BJ (cell line): ENCODE results near the gene ZNF143. TPM values are rescaled to one million over a fixed set of nuclear protein-coding genes. Genes with fewer than 3 reads are reported as not detected.
"Not testable (repeated sequence)": the region's sequence is repeated elsewhere in the genome, so short reads cannot be mapped to it uniquely, and the experiment has no call there.

Experiments
- CTCF ChIA-PET: fragments of 350-600 bp; formaldehyde crosslinking; extraction: SDS; loops from one replicate; lab custom pipeline; 2021; ENCODE audit warnings: antibody characterized with exemption, inconsistent platforms; lab: Yijun Ruan, JAX
- POLR2A ChIA-PET: fragments of 300-600 bp; sonication (Branson Sonifier 250); formaldehyde crosslinking; extraction: SDS; loops from one replicate; lab custom pipeline; 2021; ENCODE audit warnings: antibody characterized with exemption; lab: Charles Lee
- DNase-seq: peaks from one replicate; pipeline ENCODE4 v3.0.0-alpha.2; 2011; ENCODE audit warnings: low read depth
- H3K27me3 ChIP-seq: 2 replicates; pipeline ENCODE4 v1.6.0; 2011; ENCODE audit warnings: low read length; ENCODE audit not compliant: control insufficient read depth, insufficient read depth
- H3K36me3 ChIP-seq: 2 replicates; pipeline ENCODE4 v1.5.1; 2011; ENCODE audit warnings: low read length; ENCODE audit not compliant: control insufficient read depth, insufficient read depth
- H3K4me3 ChIP-seq: 2 replicates; pipeline ENCODE4 v1.5.1; 2011; ENCODE audit warnings: low read depth, mild to moderate bottlenecking, control low read depth, low read length
- polyA minus RNA-seq: library from RNA; depleted of rRNA, polyadenylated mRNA; stranded (reverse); fragments of >200 nt; gene quantifications from 2 replicates; pipeline ENCODE4 v1.2.3, GENCODE V29; 2011; rRNA and poly(A)+ RNA removed
- polyA plus RNA-seq: library from polyadenylated mRNA; depleted of rRNA; stranded (reverse); fragments of >200 nt; gene quantifications from 2 replicates; pipeline ENCODE4 v1.2.3, GENCODE V29; 2011; rRNA removed
- TF ChIP-seq, protein P1 (sequence below): IDR thresholded peaks from 2 replicates; pipeline ENCODE4 v1.5.1; 2011; ENCODE audit warnings: low read depth, mild to moderate bottlenecking, control low read depth, inconsistent platforms, low read length, moderate library complexity; ENCODE audit not compliant: insufficient read depth

ZNF143 gene
- polyA plus RNA-seq (26.6 and 27.8 TPM in 2 replicates), polyA minus RNA-seq (51.0 and 60.8 TPM in 2 replicates)

DNA sequence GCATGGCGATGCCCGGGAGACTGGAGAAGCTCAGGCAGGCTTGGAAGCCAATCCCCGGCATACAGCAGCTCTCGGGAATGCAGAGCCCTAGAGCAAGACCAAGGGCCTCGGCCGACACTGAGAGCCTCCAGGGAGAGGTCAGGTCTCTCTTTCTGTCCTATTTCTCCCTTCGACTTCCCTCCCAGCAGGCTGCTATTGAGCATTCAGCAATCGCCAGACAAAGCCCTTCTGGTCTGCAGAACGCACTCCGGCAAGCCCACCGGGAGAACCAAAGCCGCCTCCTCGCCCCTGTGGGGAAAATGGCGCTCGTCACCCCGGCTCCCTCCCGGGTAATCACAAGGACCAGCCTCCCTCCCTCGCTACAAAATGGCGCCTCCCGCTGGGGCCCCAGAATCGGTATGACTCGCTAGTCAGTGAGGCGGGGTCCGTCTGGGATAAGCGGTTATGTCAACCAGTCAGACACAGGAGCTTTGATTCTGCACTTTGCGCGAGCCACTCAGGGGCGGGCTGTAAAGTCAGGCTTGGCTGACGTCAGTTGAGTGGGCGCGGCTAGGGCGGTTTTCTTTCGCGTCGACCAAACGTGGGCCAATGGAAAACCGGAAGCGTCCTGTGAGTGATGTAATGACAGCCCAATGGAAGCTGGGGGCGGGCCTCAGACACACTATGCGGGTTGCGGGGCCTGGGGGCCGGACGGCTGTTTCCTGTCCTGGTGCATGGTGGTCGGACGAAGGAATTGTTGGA is at the start of gene ZNF143:
Gene ZNF143 (plus strand): TSS at position 691 of the 741 bp plus-strand sequence. CDS start 10,297 bp downstream, outside the sequence.
- TF ChIP-seq, protein P1, sequence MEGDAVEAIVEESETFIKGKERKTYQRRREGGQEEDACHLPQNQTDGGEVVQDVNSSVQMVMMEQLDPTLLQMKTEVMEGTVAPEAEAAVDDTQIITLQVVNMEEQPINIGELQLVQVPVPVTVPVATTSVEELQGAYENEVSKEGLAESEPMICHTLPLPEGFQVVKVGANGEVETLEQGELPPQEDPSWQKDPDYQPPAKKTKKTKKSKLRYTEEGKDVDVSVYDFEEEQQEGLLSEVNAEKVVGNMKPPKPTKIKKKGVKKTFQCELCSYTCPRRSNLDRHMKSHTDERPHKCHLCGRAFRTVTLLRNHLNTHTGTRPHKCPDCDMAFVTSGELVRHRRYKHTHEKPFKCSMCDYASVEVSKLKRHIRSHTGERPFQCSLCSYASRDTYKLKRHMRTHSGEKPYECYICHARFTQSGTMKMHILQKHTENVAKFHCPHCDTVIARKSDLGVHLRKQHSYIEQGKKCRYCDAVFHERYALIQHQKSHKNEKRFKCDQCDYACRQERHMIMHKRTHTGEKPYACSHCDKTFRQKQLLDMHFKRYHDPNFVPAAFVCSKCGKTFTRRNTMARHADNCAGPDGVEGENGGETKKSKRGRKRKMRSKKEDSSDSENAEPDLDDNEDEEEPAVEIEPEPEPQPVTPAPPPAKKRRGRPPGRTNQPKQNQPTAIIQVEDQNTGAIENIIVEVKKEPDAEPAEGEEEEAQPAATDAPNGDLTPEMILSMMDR = no peak
- peak; percentile 99 for DNase-seq
- Histone ChIP-seq H3K4me3 (peak within 1 kb of the TSS; percentile 85), H3K36me3 (no peaks in the 10 kb centered on the region), H3K27me3 (no peaks in the 10 kb centered on the region)
- POLR2A ChIA-PET = interaction anchor here (0.5 to 1.1 kb wide), 7 partner anchors 11 to 194 kb away, joined by 3 to 24 read pairs (median 4); no protein-coding TSS in a partner anchor
- CTCF ChIA-PET = interaction anchor here (0.6 to 2.6 kb wide), 6 partner anchors 19 to 394 kb away, joined by 3 to 8 read pairs (median 3); no protein-coding TSS in a partner anchor

DNA sequence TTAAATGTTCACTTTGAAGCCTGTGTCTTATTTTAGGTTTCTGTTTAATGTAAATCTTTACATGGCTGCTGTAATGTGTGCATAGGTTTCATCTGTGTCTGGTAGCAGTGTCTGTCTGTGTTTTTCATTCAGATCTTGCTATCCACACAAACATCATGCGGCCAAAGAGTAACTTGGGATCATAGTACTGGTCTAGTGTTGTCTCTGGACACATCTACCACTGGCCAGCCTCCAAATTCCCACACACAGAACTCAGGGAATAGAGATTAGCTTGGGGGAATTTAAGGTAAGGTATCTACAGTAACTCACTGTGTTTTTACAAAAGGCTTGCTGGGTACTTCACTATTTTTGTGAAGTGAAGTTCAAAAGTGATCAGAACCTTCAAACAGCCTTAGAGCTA is 32.1 kb upstream of the ZNF143 start:
- Histone ChIP-seq H3K4me3 (no peak overlapping the region), H3K27me3 (no peaks in the 10 kb centered on the region), H3K36me3 (peaks cover 12% of the 10 kb centered on the region)
- ChIA-PET POLR2A (no interaction called here), CTCF (no interaction called here)
- DNase-seq = no peak
- TF ChIP-seq, protein P1 = no peak

DNA sequence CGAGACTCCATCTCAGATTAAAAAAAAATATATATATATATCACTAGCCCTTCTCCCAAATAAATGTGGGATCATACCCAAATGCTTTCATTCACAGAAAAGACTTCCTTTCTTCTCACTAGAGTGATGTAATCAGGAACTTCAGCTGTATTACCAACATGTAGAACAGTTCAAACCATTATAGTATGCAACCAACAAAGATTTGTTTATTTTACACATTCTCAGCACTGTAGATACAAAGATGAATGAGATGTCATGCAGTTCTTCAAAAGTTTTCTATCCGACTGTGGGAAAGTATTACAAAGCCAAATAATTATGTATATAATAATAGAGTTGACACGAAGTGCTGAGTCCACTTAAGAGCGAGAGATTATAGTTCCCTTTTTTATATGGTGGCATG is 22.2 kb upstream of the ZNF143 start:
- ChIA-PET CTCF (no interaction called here), POLR2A (no interaction called here)
- Histone ChIP-seq H3K27me3 (no peaks in the 10 kb centered on the region), H3K4me3 (no peak overlapping the region), H3K36me3 (peaks cover 10% of the 10 kb centered on the region)
- no peak for DNase-seq
- TF ChIP-seq, protein P1 = no peak

DNA sequence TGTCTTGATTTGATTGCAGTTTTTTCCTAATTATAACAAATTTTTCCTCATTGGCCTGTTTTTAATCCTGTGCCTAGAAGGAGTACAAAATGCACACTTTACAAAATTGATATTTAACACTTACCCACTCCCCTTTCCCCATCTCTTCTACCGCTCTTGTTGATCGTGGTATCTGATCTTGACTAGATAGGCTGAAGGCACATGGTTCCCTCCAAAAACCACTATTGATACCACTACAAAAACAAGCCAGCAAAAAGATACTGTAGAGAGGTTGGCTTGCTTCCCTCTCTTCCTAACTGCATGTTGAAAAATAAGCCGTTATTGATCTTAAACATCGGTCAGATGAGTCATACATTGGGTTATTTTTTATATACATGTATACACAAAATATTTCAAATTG is 14.6 kb upstream of the ZNF143 start:
- ChIA-PET CTCF (no interaction called here), POLR2A (no interaction called here)
- no peaks in the 10 kb centered on the region for H3K27me3 ChIP-seq
- peaks cover 5% of the 10 kb centered on the region for H3K36me3 ChIP-seq
- TF ChIP-seq, protein P1 = no peak
- no peak overlapping the region for H3K4me3 ChIP-seq
- no peak for DNase-seq

DNA sequence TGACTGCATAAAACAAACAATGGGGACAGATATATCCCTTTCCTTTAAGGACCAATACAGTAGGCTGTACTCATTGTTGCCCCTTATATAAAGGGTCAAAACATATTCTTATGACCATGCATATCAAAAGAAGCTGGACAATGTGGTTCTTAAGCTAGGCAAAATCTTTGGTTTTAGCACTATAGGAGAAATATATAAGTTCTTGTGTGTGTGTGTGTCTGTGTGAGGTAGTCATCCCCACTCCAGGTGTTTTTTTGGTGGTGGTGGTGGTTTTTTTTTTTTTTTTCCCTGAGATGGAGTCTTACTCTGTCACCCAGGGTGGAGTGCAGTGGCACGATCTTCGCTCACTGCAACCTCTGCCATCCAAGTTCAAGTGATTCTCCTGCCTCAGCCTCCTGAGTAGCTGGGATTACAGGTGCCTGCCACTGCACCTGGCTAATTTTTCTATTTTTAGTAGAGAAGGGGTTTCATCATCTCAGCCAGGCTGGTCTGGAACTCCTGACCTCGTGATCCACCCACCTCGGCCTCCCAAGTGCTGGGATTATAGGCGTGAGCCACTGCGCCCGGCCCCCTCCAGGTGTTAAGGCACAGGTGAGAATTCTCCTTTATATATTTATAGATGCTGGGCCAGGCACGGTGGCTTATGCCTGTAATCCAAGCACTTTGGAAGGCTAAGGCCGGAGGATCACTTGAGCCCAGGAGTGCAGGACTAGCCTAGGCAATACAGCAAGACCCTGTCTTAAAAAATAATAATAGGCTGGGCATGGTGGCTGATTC is 12.0 kb upstream of the ZNF143 start:
- peaks cover 2% of the 10 kb centered on the region for H3K36me3 ChIP-seq
- TF ChIP-seq, protein P1 = no peak
- CTCF ChIA-PET = interaction anchor here (0.6 to 1.5 kb wide), 2 partner anchors 58 to 114 kb away, joined by 3 read pairs; no protein-coding TSS in a partner anchor
- H3K27me3 ChIP-seq = no peaks in the 10 kb centered on the region
- no peak overlapping the region for H3K4me3 ChIP-seq
- no peak for DNase-seq
- POLR2A ChIA-PET = interaction anchor here (0.7 kb wide), 1 partner anchor 12 kb away, joined by 6 read pairs; no protein-coding TSS in a partner anchor

DNA sequence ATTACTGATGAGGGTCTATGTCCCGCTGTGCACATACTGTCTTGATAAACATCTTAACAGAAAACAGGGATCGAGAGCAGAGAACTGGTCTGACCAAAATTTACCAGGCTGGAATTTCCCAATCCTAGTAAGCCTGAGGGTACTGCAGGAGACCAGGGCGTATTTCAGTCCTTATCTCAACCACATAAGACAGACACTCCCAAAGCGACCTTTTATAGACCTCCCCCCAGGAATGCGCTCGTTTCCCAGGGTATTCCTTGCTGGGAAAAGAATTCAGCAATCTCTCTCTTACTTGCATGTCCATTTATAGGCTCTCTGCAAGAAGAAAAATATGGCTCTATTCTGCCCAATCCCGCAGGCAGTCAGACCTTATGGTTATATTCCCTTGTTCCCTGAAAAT is 8.8 kb upstream of the ZNF143 start:
- CTCF ChIA-PET, POLR2A ChIA-PET, H3K36me3 ChIP-seq, DNase-seq, H3K27me3 ChIP-seq, H3K4me3 ChIP-seq: not testable (repeated sequence)
